SK-N-SH (cell line): Measurements from ENCODE around the gene MYLK. TPM values are rescaled to one million over a fixed set of nuclear protein-coding genes. Genes with fewer than 3 reads are reported as not detected.

Source experiments
- CTCF ChIP-seq: fragments of 200-600 bp; sonication (generic); IDR thresholded peaks from 2 replicates; pipeline ENCODE4 v1.6.1; 2017; ENCODE audit warnings: antibody characterized with exemption, mild to moderate bottlenecking, moderate library complexity
- ELF1 ChIP-seq: IDR thresholded peaks from 2 replicates; pipeline ENCODE4 v1.4.0; 2012
- EP300 ChIP-seq, 2 experiments: IDR thresholded peaks; 2 replicates each; pipeline versions ENCODE4 v1.4.0 to v1.6.1; 2012; ENCODE audit warnings: borderline replicate concordance in 1 of 2, low read depth in 1 of 2, low read length in 1 of 2
- EZH2phosphoT487 ChIP-seq: fragments of 200-600 bp; sonication (generic); IDR thresholded peaks from 2 replicates; pipeline ENCODE4 v1.6.1; 2017; ENCODE audit warnings: low read depth, mixed run types, mild to moderate bottlenecking, antibody characterized with exemption, moderate library complexity, borderline replicate concordance
- FOXJ3 ChIP-seq: sonication (generic); formaldehyde crosslinking; IDR thresholded peaks from 2 replicates; pipeline ENCODE4 v1.5.1; 2020; ENCODE audit warnings: mild to moderate bottlenecking, missing genetic modification reagents
- GABPA ChIP-seq: IDR thresholded peaks from 2 replicates; pipeline ENCODE4 v1.4.0; 2012; ENCODE audit warnings: low read depth, mild to moderate bottlenecking
- GATA2 ChIP-seq: sonication (generic); formaldehyde crosslinking; IDR thresholded peaks from 2 replicates; pipeline ENCODE4 v1.5.0; 2020; ENCODE audit warnings: mild to moderate bottlenecking, missing genetic modification reagents
- JUND ChIP-seq: IDR thresholded peaks from 2 replicates; pipeline ENCODE4 v1.4.0; 2012
- MEF2A ChIP-seq: IDR thresholded peaks from 2 replicates; pipeline ENCODE4 v1.4.0; 2012; ENCODE audit warnings: low read depth, borderline replicate concordance
- MXI1 ChIP-seq: IDR thresholded peaks from 2 replicates; pipeline ENCODE4 v1.6.1; 2012; ENCODE audit warnings: mild to moderate bottlenecking, low read depth, low read length, improper control_type of control experiment
- PBX3 ChIP-seq: IDR thresholded peaks from 2 replicates; pipeline ENCODE4; 2012
- RXRA ChIP-seq: IDR thresholded peaks from 2 replicates; pipeline ENCODE4 v1.4.0; 2012; ENCODE audit warnings: low read depth, mild to moderate bottlenecking, borderline replicate concordance
- SMC3 ChIP-seq: IDR thresholded peaks from 2 replicates; pipeline ENCODE4 v1.6.1; 2012; ENCODE audit warnings: low read depth, low read length, improper control_type of control experiment
- TCF12 ChIP-seq: IDR thresholded peaks from 2 replicates; pipeline ENCODE4 v1.4.0; 2012
- TEAD4 ChIP-seq: IDR thresholded peaks from 2 replicates; pipeline ENCODE4 v1.4.0; 2012; ENCODE audit warnings: mild to moderate bottlenecking, borderline replicate concordance; ENCODE audit not compliant: insufficient read depth
- USF1 ChIP-seq: IDR thresholded peaks from 2 replicates; pipeline ENCODE4 v1.4.0; 2012; ENCODE audit warnings: low read depth, borderline replicate concordance
- USF2 ChIP-seq: fragments of 150-350 bp; IDR thresholded peaks from 2 replicates; pipeline ENCODE4 v1.6.1; 2017; ENCODE audit warnings: antibody characterized with exemption, low read length, low read depth, borderline replicate concordance
- YY1 ChIP-seq: IDR thresholded peaks from 2 replicates; pipeline ENCODE4 v1.4.0; 2012; ENCODE audit warnings: low read depth, mild to moderate bottlenecking
- ZBTB33 ChIP-seq: IDR thresholded peaks from 2 replicates; pipeline ENCODE4 v1.4.0; 2012; ENCODE audit warnings: low read depth, borderline replicate concordance
- polyA plus RNA-seq, 3 experiments: library from polyadenylated mRNA; depleted of rRNA; stranded (reverse); fragments of >200 nt; gene quantifications; 2 replicates each; pipeline ENCODE4 v1.2.3, GENCODE V29; 2012

The MYLK gene
- polyA plus RNA-seq, 1 of the 3 experiments (the other 2 are of a cell fraction): 272 TPM

- TF ChIP-seq ZBTB33: no peak
- TF ChIP-seq TEAD4: 0 out of 2 replicates have a peak, but pooled peaks have one; percentile 10
- TF ChIP-seq ELF1: no peak
- TF ChIP-seq RXRA: no peak
- TF ChIP-seq GABPA: no peak
- TF ChIP-seq USF2: no peak
- TF ChIP-seq EZH2phosphoT487: no peak
- peak in 1 of 2 experiments; percentile 45; a peak in 1 of 4 replicates for TF ChIP-seq EP300 (IDR thresholded peaks at IDR 0.05; ENCODE audit: borderline replicate concordance in 1 of 2, low read depth in 1 of 2, low read length in 1 of 2)
- no peak for TF ChIP-seq CTCF
- no peak for TF ChIP-seq JUND
- TF ChIP-seq MXI1: no peak
- TF ChIP-seq TCF12: peak; percentile 65
- TF ChIP-seq GATA2: no peak
- no peak for TF ChIP-seq SMC3
- peak; percentile 52; the same call in 1 of the 2 replicates for TF ChIP-seq PBX3
- TF ChIP-seq USF1: no peak
- TF ChIP-seq FOXJ3 (CRISPR knock-in tag): no peak
- no peak for TF ChIP-seq YY1
- peak; percentile 88 for TF ChIP-seq MEF2A
- TF ChIP-seq, all 33 proteins: peak for 8
Measured at GRCh38 chr3:123870033-123870432, 14.1 kb downstream of the MYLK start (continued).
